Skeletal muscle tissue (tissue), 4 donors: ENCODE measurements around the gene MZB1. TPM values are rescaled to one million over a fixed set of nuclear protein-coding genes. Genes with fewer than 3 reads are reported as not detected.
A peak's percentile ranks its signal among the peaks of the same experiment; 100 is the strongest.

Experiments
- H3K27ac ChIP-seq: one replicate; pipeline ENCODE4 v1.7.0; 2013; ENCODE audit warnings: mild to moderate bottlenecking, low read depth, low read length, inconsistent platforms
- H3K27me3 ChIP-seq, 3 donors: one replicate each; pipeline ENCODE4 v1.7.0; 2013; ENCODE audit warnings: low read length in 3 of 3; ENCODE audit not compliant: control insufficient read depth in 3 of 3, insufficient read depth in 3 of 3
- H3K36me3 ChIP-seq, 3 donors: one replicate each; pipeline ENCODE4 v1.7.0; 2013; ENCODE audit warnings: low read length in 3 of 3; ENCODE audit not compliant: control insufficient read depth in 3 of 3, insufficient read depth in 3 of 3
- H3K4me1 ChIP-seq, 3 donors: one replicate each; pipeline ENCODE4 v1.7.0; 2013; ENCODE audit warnings: low read length in 3 of 3, mild to moderate bottlenecking in 3 of 3; ENCODE audit not compliant: control insufficient read depth in 3 of 3, insufficient read depth in 3 of 3
- H3K4me3 ChIP-seq, 3 donors: one replicate each; pipeline ENCODE4 v1.7.0; 2013; ENCODE audit warnings: low read length in 3 of 3
- H3K9ac ChIP-seq, 3 donors: one replicate each; pipeline ENCODE4 v1.7.0; 2013; ENCODE audit warnings: low read length in 3 of 3, mild to moderate bottlenecking in 3 of 3, moderate library complexity in 2 of 3, low read depth in 1 of 3
- H3K9me3 ChIP-seq, 3 donors: one replicate each; pipeline ENCODE4 v1.7.0; 2013; ENCODE audit warnings: low read length in 3 of 3; ENCODE audit not compliant: control insufficient read depth in 3 of 3
- total RNA-seq: library from RNA; depleted of rRNA; stranded (reverse); fragments of >200 nt; gene quantifications from one replicate; pipeline ENCODE4 v1.2.3, GENCODE V29; 2014
- donor health status: Osteomylitis.

Gene MZB1
- total RNA-seq, 1 donor from 2014 or later, result 0.52 TPM

DNA sequence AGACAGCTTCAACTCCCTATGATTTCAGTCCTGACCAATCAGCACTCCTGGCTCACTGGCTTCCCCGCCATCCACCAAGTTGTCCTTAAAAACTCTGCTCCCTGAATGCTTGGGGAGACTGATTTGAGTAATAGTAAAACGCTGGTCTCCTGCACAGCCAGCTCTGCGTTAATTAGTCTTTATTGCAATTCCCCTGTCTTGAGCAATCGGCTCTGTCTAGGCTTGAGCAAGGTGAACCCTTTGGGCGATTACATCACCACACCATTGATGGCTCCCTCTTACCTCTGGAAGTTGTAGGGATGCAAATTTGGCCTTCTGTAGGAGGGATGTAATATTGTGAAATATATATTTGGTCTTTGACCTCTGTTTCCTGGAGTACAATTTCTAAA, 3.7 kb downstream of the MZB1 start:
- Histone ChIP-seq H3K36me3 (peaks cover 0 to 9% (median 6%) of the 10 kb centered on the region in 3 donors), H3K4me3 (no peak overlapping the region), H3K27ac (no peak overlapping the region), H3K9ac (no peak overlapping the region), H3K4me1 (peaks cover 41 to 53% (median 43%) of the 10 kb centered on the region in 3 donors), H3K9me3 (no peaks in the 10 kb centered on the region), H3K27me3 (no peaks in the 10 kb centered on the region)

DNA sequence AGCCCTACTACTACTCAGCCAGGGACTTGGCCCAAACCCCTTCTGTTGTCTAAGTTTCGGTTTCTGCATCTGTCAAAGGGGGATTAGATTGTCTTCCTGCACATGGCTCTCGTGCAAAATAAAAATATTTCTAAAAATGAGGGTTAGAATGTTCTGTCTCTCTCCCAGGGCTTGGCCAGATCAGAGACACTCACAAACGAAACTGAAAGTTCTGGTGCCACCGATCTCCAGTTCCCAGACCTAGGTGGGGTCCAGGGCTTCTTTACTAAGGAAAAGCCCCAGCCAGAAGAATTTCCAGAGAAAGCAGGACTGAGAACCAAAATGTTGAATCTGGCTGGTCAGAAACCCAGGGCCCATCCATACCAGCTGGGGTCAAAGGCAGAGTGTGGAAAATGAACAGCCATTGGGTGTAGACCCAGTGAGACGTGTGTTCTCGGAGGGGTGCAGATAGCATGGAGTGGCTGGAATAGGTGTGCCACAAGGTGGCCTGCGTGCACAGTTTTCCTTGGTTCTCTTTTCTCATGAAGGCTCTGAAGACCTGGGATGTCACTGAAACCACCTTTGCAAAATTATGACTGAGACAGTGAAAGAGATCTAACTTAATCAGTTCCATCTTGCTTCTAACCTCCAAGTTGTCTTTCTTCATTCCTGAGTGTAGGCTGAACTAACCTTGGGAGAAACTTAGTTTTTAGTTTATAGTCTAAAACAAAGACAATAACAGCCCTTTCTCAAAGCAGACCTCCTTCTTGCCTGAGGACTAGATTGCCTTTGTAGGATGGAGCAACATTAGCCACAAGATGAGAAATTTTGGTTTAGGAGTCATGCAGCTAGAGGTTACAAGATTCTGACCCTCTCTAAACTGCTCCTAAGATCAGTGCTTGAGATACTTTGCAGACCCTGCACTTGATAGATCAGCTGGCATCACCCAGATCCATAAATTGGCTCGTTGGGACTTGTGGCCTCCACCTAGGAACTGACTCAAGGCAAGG, 4.4 kb downstream of the MZB1 start:
- Histone ChIP-seq H3K4me1 (peaks cover 34 to 46% (median 36%) of the 10 kb centered on the region in 3 donors), H3K27ac (peak overlapping the region; percentile 60), H3K27me3 (no peaks in the 10 kb centered on the region), H3K9me3 (no peaks in the 10 kb centered on the region), H3K4me3 (peak overlapping the region; percentile 56 to 68 (median 64)), H3K9ac (peak overlapping the region; percentile 53 to 77 (median 72)), H3K36me3 (peaks cover 0 to 6% (median 5%) of the 10 kb centered on the region in 3 donors)

DNA sequence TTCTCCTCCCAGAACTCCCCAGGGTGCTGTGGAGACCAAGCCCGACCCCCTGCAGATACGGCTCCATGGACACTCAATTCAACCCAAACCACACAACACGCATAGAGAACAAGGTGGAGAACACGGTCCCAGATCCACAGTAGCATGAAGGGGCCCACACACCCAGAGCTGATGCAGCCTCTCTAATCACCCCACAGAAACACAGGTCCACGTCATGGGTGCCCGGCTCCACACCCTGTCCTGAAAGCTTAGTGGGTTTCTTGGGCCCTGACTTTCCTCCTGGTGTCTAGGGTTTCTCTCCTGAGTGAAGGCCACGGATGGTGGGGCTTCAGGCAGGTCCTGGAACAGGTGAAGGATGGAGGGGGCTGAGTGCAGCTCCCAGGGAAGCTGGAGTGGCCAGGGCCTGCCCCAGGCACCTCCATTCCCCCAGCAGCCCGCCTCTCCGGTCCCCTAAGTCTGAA, 5.1 kb downstream of the MZB1 start:
- Histone ChIP-seq H3K4me1 (peaks cover 27 to 39% (median 28%) of the 10 kb centered on the region in 3 donors), H3K4me3 (peak overlapping the region; percentile 56 to 68 (median 64)), H3K36me3 (peaks cover 0 to 3% (median 0%) of the 10 kb centered on the region in 3 donors), H3K27ac (peak overlapping the region; percentile 60), H3K9ac (peak overlapping the region; percentile 53 to 77 (median 72)), H3K9me3 (no peaks in the 10 kb centered on the region), H3K27me3 (no peaks in the 10 kb centered on the region)

DNA sequence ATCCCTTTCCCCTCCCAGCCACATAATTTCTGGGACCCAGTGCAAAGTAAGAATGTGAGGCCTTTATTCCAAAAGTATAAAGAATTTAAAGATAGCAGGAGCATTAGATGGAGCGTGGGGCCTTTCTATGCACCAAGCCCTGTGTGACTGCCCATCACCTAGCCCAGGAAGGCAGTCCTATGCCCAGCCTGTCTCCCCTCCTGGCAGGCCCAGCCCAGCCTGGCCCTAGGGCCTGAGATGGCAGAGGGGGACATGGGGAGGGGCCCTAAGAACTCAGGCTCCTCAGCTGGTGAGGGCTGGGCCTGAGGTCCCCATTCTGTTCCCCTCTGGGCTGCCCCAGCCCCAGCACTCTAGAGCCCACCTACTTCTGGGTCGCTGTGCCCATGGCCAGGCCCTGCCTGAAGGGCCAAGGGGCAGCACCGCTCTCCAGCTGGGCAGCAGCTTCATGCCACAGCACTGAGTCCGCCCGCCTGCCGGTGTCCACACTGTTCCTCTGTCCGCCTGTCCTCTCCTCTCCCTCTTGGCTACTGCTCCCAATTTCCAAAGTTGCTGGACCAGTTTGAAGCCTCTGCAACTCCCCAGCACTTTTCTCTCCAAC, 5.6 kb downstream of the MZB1 start:
- no peaks in the 10 kb centered on the region for H3K36me3 ChIP-seq
- H3K4me1 ChIP-seq, result peaks cover 22 to 34% (median 23%) of the 10 kb centered on the region in 3 donors
- no peaks in the 10 kb centered on the region for H3K9me3 ChIP-seq
- H3K9ac ChIP-seq, result peak overlapping the region in 2 of 3 donors; percentile 33 to 72
- H3K27me3 ChIP-seq, result no peaks in the 10 kb centered on the region
- H3K27ac ChIP-seq, result no peak overlapping the region
- H3K4me3 ChIP-seq, result no peak overlapping the region

DNA sequence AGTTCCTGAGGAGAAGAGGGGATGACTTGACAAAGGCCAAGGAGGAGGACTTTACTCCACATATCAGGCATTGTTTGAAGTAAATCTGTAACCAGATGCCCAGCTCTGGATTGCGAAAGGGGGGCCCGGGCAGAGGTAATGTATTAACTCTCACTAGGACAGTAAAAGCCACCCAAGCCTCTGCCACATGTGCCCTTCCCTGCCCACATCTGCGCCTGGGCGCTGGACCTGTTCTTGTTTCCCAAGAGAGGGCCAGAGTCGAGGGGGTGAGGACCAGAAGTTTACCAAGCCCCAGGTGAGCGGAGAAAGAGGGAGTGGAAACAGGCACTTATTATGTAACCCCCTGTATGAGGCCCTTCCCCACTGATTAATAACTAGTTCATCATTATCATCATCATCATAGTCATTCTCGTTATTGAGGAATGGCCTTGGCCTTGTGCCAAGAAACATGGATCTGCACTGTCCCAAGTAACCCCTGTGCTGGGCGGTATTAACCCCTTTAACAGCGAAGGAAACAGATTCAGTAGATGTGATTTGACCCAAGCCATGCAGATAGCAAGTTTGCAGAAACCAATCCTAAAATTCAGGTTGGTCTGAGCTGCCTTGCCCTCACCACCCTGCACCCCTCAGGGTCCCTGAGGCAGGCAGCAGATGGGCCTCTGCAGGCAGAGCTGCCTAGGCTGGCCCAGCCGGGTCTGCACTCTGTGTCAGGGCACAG, 6.3 kb downstream of the MZB1 start, which contains the start of gene SLC23A1:
TSS of gene SLC23A1 (minus strand) at position 23 of the 718 bp plus-strand sequence. CDS start 44 bp downstream, outside the sequence.
- Histone ChIP-seq H3K4me3 (no peak within 1 kb of the TSS), H3K27me3 (no peaks in the 10 kb centered on the region), H3K4me1 (peaks cover 20 to 29% (median 20%) of the 10 kb centered on the region in 3 donors), H3K9me3 (no peaks in the 10 kb centered on the region), H3K9ac (peak within 1 kb of the TSS in 2 of 3 donors; percentile 33 to 72), H3K36me3 (no peaks in the 10 kb centered on the region), H3K27ac (no peak within 1 kb of the TSS)

DNA sequence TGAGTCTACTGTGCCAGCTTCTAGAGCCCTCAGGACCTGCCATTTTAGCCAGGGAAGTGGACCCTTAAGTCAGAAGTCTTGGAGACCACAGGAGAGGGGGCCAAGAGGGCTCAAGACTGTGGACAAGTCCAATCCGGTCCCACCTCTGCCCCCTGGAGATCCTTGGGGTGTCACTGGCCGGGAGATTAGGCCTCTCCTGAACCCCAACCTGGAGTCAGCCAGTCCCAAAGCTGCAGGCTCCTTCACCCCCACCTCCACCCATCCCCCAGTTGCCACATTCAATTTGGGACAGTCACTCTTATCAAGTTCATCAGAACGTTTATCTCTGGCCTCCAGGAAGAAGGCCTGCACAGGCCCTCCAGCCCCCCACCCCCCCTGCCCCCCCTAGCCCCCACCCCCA, 6.9 kb downstream of the MZB1 start:
- H3K27ac ChIP-seq, result no peak overlapping the region
- no peak overlapping the region for H3K9ac ChIP-seq
- no peaks in the 10 kb centered on the region for H3K36me3 ChIP-seq
- no peaks in the 10 kb centered on the region for H3K27me3 ChIP-seq
- no peak overlapping the region for H3K4me3 ChIP-seq
- H3K4me1 ChIP-seq, result peaks cover 14 to 22% (median 15%) of the 10 kb centered on the region in 3 donors
- H3K9me3 ChIP-seq, result no peaks in the 10 kb centered on the region

DNA sequence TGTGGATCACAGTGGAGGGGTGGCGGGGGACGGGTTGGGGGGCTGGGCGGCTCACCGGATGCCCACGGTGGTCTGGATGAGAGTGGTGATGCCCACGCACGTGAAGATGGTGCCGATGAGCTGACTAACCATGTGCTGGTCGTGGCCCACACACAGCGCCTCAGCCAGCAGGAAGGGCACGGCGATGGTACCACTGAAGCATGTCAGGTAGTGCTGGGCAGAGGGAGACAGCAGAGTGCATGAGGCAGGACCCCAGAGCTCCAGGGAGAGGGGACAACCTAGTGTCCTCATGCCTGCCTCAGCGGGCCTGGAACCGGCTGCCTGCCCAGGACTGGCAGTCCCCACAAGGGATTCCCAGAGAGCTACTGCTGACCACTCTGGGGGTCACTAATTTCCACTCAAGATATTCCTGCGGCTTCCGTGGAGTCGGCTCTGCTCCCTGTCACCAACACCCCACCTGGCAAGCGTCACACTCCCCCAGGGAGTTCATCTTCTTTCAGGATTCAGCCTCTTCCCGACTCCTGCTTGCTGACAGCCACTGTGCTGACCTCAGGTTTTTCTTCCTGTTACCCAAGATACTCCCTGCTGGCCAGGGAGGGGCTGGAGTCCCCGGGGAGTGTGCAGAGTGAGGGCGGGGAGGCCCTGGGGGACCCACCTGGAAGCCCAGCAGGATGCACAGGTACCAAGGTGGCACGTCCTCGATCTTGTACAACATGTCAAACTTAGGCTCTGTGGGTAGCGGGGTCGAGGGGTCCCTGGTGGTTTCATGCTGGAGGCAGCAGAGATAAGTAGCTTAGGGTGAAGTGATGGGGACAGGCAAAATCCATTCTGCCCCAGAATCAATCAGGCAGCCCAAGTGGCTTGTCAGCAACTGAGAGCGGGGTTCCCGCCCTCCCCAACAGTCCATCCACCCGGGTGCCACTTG, 7.6 kb downstream of the MZB1 start:
- no peak overlapping the region for H3K4me3 ChIP-seq
- no peak overlapping the region for H3K27ac ChIP-seq
- no peaks in the 10 kb centered on the region for H3K27me3 ChIP-seq
- H3K4me1 ChIP-seq, result peaks cover 14 to 21% (median 19%) of the 10 kb centered on the region in 3 donors
- H3K9ac ChIP-seq, result no peak overlapping the region
- H3K36me3 ChIP-seq, result no peaks in the 10 kb centered on the region
- H3K9me3 ChIP-seq, result no peaks in the 10 kb centered on the region

DNA sequence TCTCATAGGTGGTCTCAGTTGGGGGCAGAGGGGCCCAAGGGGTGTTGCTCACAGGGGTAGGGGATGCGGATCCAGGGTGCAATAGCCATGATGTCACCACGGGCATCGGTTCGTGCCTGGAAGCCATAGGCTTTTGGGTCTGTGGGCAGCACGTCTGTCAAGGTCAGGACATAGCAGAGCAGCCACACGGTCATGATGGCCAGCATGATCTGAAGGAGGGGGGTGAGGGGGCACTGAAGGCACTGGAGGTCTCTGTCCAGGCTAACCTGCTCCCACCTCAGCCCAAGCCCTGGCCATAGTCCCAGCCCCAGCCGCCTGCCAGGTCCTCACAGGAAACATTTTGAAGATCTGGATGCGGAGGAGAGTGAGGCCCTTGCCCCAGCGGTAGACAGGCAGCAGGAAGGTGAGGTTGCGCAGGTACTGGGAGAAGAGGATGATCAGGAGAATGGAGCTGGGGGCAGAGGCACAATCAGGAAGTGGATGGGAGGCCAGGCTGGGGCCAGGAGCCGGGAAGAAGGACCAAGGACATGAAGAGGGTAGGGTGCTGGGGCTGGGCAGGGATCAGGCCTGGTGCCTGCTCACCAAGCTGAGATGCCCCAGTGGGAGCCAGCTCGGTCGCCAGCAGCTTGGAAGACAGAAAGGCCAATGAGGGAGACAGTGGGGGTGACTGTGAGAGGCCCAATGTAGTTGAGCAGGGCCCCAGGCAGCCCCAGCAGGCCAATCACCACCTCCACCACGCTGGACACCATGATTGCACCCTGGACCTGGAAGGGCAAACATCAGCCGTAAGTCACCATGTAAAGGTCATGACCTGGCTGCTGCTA, 9.9 kb downstream of the MZB1 start:
- Histone ChIP-seq H3K36me3 (peaks cover 0 to 2% (median 0%) of the 10 kb centered on the region in 3 donors), H3K9ac (no peak overlapping the region), H3K4me1 (peaks cover 8 to 19% (median 15%) of the 10 kb centered on the region in 3 donors), H3K9me3 (no peaks in the 10 kb centered on the region), H3K27me3 (no peaks in the 10 kb centered on the region), H3K27ac (no peak overlapping the region), H3K4me3 (no peak overlapping the region)
